CD14-positive monocyte (primary cell): Measurements from ENCODE around the gene CFAP91. TPM values are rescaled to one million over a fixed set of nuclear protein-coding genes. Genes with fewer than 3 reads are reported as not detected.

Experiments
- DNase-seq, 3 donors: peaks; one replicate each; pipeline ENCODE4 v3.0.0-alpha.2; 2011 to 2022
- H2AFZ ChIP-seq: 2 replicates; pipeline ENCODE4 v1.6.0; 2012; ENCODE audit warnings: mild to moderate bottlenecking, low read depth, low read length, inconsistent platforms; ENCODE audit not compliant: insufficient read depth, poor library complexity, severe bottlenecking
- H3K27ac ChIP-seq, 2 donors: 1 replicate in 1 of 2; 2 replicates in 1 of 2; pipeline ENCODE4 v1.5.1; 2012 to 2013; ENCODE audit warnings: low read length in 2 of 2, control low read depth in 1 of 2, inconsistent platforms in 1 of 2, low read depth in 1 of 2, mild to moderate bottlenecking in 1 of 2
- H3K27me3 ChIP-seq, 2 donors: one replicate each; pipeline versions ENCODE4 v1.6.0 to v1.6.1; 2011 to 2013; ENCODE audit warnings: low read length in 2 of 2; ENCODE audit not compliant: control insufficient read depth in 2 of 2, insufficient read depth in 2 of 2
- H3K36me3 ChIP-seq, 2 donors: replicated peaks in 1 of 2; 1 replicate in 1 of 2; 2 replicates in 1 of 2; pipeline versions ENCODE4 v1.5.1 to v1.6.1; 2012 to 2013; ENCODE audit warnings: low read length in 2 of 2, control low read depth in 1 of 2, inconsistent platforms in 1 of 2, mild to moderate bottlenecking in 1 of 2; ENCODE audit not compliant: insufficient read depth in 2 of 2, control insufficient read depth in 1 of 2
- H3K4me1 ChIP-seq, 2 donors: 1 replicate in 1 of 2; 2 replicates in 1 of 2; pipeline versions ENCODE4 v1.5.1 to v1.6.1; 2012 to 2013; ENCODE audit warnings: low read length in 2 of 2, control low read depth in 1 of 2, inconsistent platforms in 1 of 2, mild to moderate bottlenecking in 1 of 2, moderate library complexity in 1 of 2; ENCODE audit not compliant: insufficient read depth in 2 of 2, control insufficient read depth in 1 of 2
- H3K4me2 ChIP-seq: replicated peaks from 2 replicates; pipeline ENCODE3; 2012; ENCODE audit warnings: low read length, moderate library complexity, mild to moderate bottlenecking; ENCODE audit not compliant: poor library complexity, severe bottlenecking; ENCODE audit errors: extremely low read depth
- H3K4me3 ChIP-seq, 3 experiments: fragments of 200-600 bp in 1 of 3; sonication (generic) in 1 of 3; replicated peaks in 1 of 3; 1 replicate in 2 of 3; 2 replicates in 1 of 3; pipeline ENCODE4 v1.5.1; 2011 to 2013; ENCODE audit warnings: low read length in 3 of 3, mild to moderate bottlenecking in 3 of 3, control low read depth in 2 of 3, low read depth in 2 of 3, inconsistent platforms in 1 of 3, moderate library complexity in 1 of 3
- H3K79me2 ChIP-seq: 2 replicates; pipeline ENCODE4 v1.6.0; 2012; ENCODE audit warnings: mild to moderate bottlenecking, control low read depth, inconsistent platforms, low read length, moderate library complexity; ENCODE audit not compliant: insufficient read depth
- H3K9ac ChIP-seq: 2 replicates; pipeline ENCODE4 v1.6.0; 2017; ENCODE audit warnings: low read length, mild to moderate bottlenecking; ENCODE audit not compliant: insufficient read depth, poor library complexity, severe bottlenecking
- H3K9me3 ChIP-seq, 2 donors: replicated peaks in 1 of 2; 1 replicate in 1 of 2; 2 replicates in 1 of 2; pipeline versions ENCODE4 v1.5.1 to v1.6.1; 2012 to 2013; ENCODE audit warnings: low read length in 2 of 2, control low read depth in 1 of 2; ENCODE audit not compliant: control insufficient read depth in 1 of 2, insufficient read depth in 1 of 2
- H4K20me1 ChIP-seq: 2 replicates; pipeline ENCODE4 v1.6.0; 2012; ENCODE audit warnings: mild to moderate bottlenecking, low read length, control low read depth, moderate library complexity; ENCODE audit not compliant: insufficient read depth
- H3K27ac Mint-ChIP-seq, 7 donors: one replicate each; pipeline ENCODE4 v1.8.0; 2020; ENCODE audit warnings: mild to moderate bottlenecking in 7 of 7, mixed read lengths in 7 of 7, moderate library complexity in 6 of 7, inconsistent platforms in 2 of 7
- H3K27me3 Mint-ChIP-seq, 3 donors: one replicate each; pipeline ENCODE4 v1.8.0; 2021 to 2022; ENCODE audit warnings: low read depth in 3 of 3, mild to moderate bottlenecking in 3 of 3, mixed read lengths in 3 of 3, moderate library complexity in 3 of 3, inconsistent platforms in 1 of 3
- H3K36me3 Mint-ChIP-seq, 2 donors: one replicate each; pipeline ENCODE4 v1.8.0; 2020; ENCODE audit warnings: mixed read lengths in 2 of 2, inconsistent platforms in 1 of 2, mild to moderate bottlenecking in 1 of 2
- H3K4me1 Mint-ChIP-seq: one replicate; pipeline ENCODE4 v1.8.0; 2020; ENCODE audit warnings: mild to moderate bottlenecking, mixed read lengths
- H3K4me3 Mint-ChIP-seq, 2 donors: one replicate each; pipeline ENCODE4 v1.8.0; 2020; ENCODE audit warnings: mild to moderate bottlenecking in 2 of 2, mixed read lengths in 2 of 2, moderate library complexity in 1 of 2
- H3K9me3 Mint-ChIP-seq, 7 donors: one replicate each; pipeline ENCODE4 v1.8.0; 2020 to 2022; ENCODE audit warnings: mixed read lengths in 7 of 7, mild to moderate bottlenecking in 6 of 7, moderate library complexity in 6 of 7, inconsistent platforms in 2 of 7
- WGBS: methylation state at CpG from one replicate; pipeline ENCODE4 v1.1.5; 2013; ENCODE audit warnings: missing lambda C conversion rate; ENCODE audit not compliant: insufficient coverage; 5-methylcytosine and 5-hydroxymethylcytosine counted together
- intact Hi-C, 2 donors: fragments of 100-400 bp; cut with micrococcal nuclease; formaldehyde crosslinking; loops; one replicate each; pipeline versions ENCODE4 v1.15.0 to v1.15.1; 2023
- polyA plus RNA-seq, 3 donors: library from polyadenylated mRNA; depleted of rRNA in 1 of 3; unstranded in 2 of 3; stranded (reverse) in 1 of 3; fragments of 300-500 nt in 2 of 3; fragments of >200 nt in 1 of 3; fragmentation: Illumina TruSeq in 2 of 3; gene quantifications; 1 replicate in 2 of 3; 2 replicates in 1 of 3; pipeline ENCODE4 v1.2.3, GENCODE V29; 2012 to 2021
- TF ChIP-seq, protein P1 (sequence below): fragments of 200-600 bp; IDR thresholded peaks from one replicate; pipeline ENCODE4 v1.8.0; 2022; ENCODE audit warnings: antibody characterized with exemption, mild to moderate bottlenecking

The CFAP91 gene
- polyA plus RNA-seq, 3 donors, result 0.14 TPM; not detected in 2

- H3K27me3 Mint-ChIP-seq, result peaks cover 2 to 18% (median 6%) of the 10 kb centered on the region in 3 donors
Measured at GRCh38 chr3:119703820-119704531, 1.2 kb downstream of the CFAP91 start.

GRCh38 chr3:119715105-119715504 is 12.3 kb downstream of the CFAP91 start:
- Histone ChIP-seq H3K4me2 (no peak overlapping the region), H3K4me3 (no peak overlapping the region), H3K4me1 (no peaks in the 10 kb centered on the region), H3K27ac (no peak overlapping the region), H3K27me3 (no peaks in the 10 kb centered on the region), H3K36me3 (no peaks in the 10 kb centered on the region), H4K20me1 (no peaks in the 10 kb centered on the region), H3K79me2 (no peaks in the 10 kb centered on the region), H3K9ac (no peak overlapping the region), H3K9me3 (no peaks in the 10 kb centered on the region), H2AFZ (no peak overlapping the region)
- DNase-seq, result no peak
- Mint-ChIP-seq H3K4me3 (no peak overlapping the region), H3K27me3 (peaks cover 0 to 2% (median 1%) of the 10 kb centered on the region in 3 donors), H3K36me3 (no peaks in the 10 kb centered on the region), H3K9me3 (no peaks in the 10 kb centered on the region), H3K4me1 (peaks cover 7% of the 10 kb centered on the region), H3K27ac (peak overlapping the region in 1 of 7 donors; percentile 60)
- WGBS, result 100% methylated on average over 1 of the region's 2 CpGs
- intact Hi-C loops, result no loop called here
- TF ChIP-seq, protein P1, sequence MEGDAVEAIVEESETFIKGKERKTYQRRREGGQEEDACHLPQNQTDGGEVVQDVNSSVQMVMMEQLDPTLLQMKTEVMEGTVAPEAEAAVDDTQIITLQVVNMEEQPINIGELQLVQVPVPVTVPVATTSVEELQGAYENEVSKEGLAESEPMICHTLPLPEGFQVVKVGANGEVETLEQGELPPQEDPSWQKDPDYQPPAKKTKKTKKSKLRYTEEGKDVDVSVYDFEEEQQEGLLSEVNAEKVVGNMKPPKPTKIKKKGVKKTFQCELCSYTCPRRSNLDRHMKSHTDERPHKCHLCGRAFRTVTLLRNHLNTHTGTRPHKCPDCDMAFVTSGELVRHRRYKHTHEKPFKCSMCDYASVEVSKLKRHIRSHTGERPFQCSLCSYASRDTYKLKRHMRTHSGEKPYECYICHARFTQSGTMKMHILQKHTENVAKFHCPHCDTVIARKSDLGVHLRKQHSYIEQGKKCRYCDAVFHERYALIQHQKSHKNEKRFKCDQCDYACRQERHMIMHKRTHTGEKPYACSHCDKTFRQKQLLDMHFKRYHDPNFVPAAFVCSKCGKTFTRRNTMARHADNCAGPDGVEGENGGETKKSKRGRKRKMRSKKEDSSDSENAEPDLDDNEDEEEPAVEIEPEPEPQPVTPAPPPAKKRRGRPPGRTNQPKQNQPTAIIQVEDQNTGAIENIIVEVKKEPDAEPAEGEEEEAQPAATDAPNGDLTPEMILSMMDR, result no peak

More at GRCh38 chr3:119703820-119704531, 1.2 kb downstream of the CFAP91 start:
- WGBS, result no CpG with 5 or more reads among the region's 8 CpGs
- peaks cover 4 to 6% of the 10 kb centered on the region in 2 donors for H3K27me3 ChIP-seq
- peaks cover 28% of the 10 kb centered on the region for H3K4me1 Mint-ChIP-seq
- H3K9me3 ChIP-seq, result peaks cover 6 to 9% of the 10 kb centered on the region in 2 donors
- intact Hi-C loops, result loop anchor here in 1 of 2 donors (5.0 to 10.0 kb wide), 2 partner anchors 242 to 391 kb away; partner anchors contain the start of genes GSK3B and TMEM39A
- no peak overlapping the region for H3K4me3 ChIP-seq
- no peak overlapping the region for H3K27ac Mint-ChIP-seq
- DNase-seq, result no peak
- H3K79me2 ChIP-seq, result no peaks in the 10 kb centered on the region
- H3K4me3 Mint-ChIP-seq, result peak overlapping the region in 1 of 2 donors; percentile 82
- H4K20me1 ChIP-seq, result no peaks in the 10 kb centered on the region
- no peak overlapping the region for H2AFZ ChIP-seq
- TF ChIP-seq, protein P1, result no peak
- peaks cover 4 to 6% of the 10 kb centered on the region in 2 donors for H3K36me3 Mint-ChIP-seq
- peaks cover 5 to 10% (median 8%) of the 10 kb centered on the region in 7 donors for H3K9me3 Mint-ChIP-seq
- peaks cover 32 to 34% of the 10 kb centered on the region in 2 donors for H3K4me1 ChIP-seq
- no peak overlapping the region for H3K4me2 ChIP-seq
- H3K9ac ChIP-seq, result no peak overlapping the region
- H3K27ac ChIP-seq, result no peak overlapping the region
- no peaks in the 10 kb centered on the region for H3K36me3 ChIP-seq
